NT2/D1 (cell line): Measurements from ENCODE around the gene NUP153.

ENCODE experiments used
- DNase-seq: peaks from one replicate; pipeline ENCODE4 v3.0.0-alpha.2; 2011; ENCODE audit warnings: low read depth, low spot score
- H3K27me3 ChIP-seq: 2 replicates; pipeline ENCODE4 v1.6.0; 2011; ENCODE audit warnings: mild to moderate bottlenecking; ENCODE audit not compliant: insufficient read length, insufficient read depth
- H3K36me3 ChIP-seq: 2 replicates; pipeline ENCODE4 v1.6.1; 2011; ENCODE audit warnings: mild to moderate bottlenecking, low read length, mixed read lengths; ENCODE audit not compliant: insufficient read depth, insufficient read length
- H3K4me1 ChIP-seq: 2 replicates; pipeline ENCODE4 v1.5.1; 2011; ENCODE audit not compliant: insufficient read depth, insufficient read length
- H3K4me3 ChIP-seq: 2 replicates; pipeline ENCODE4 v1.5.1; 2011; ENCODE audit warnings: low read depth; ENCODE audit not compliant: insufficient read length
- H3K9ac ChIP-seq: 2 replicates; pipeline ENCODE4 v1.6.0; 2011; ENCODE audit warnings: low read depth; ENCODE audit not compliant: insufficient read length
- H3K9me3 ChIP-seq: 2 replicates; pipeline ENCODE4 v1.5.1; 2011; ENCODE audit warnings: mild to moderate bottlenecking, low read length; ENCODE audit not compliant: insufficient read depth
- SUZ12 ChIP-seq: IDR thresholded peaks from 2 replicates; pipeline ENCODE4 v1.6.1; 2011; ENCODE audit not compliant: insufficient read length, insufficient read depth; ENCODE audit errors: extremely low read depth
- YY1 ChIP-seq: IDR thresholded peaks from 2 replicates; pipeline ENCODE4 v1.6.1; 2011; ENCODE audit not compliant: insufficient read length, insufficient read depth
- ZNF274 ChIP-seq: IDR thresholded peaks from 2 replicates; pipeline ENCODE4 v1.6.1; 2011; ENCODE audit warnings: mild to moderate bottlenecking, low read depth, low read length

Gene NUP153

DNA sequence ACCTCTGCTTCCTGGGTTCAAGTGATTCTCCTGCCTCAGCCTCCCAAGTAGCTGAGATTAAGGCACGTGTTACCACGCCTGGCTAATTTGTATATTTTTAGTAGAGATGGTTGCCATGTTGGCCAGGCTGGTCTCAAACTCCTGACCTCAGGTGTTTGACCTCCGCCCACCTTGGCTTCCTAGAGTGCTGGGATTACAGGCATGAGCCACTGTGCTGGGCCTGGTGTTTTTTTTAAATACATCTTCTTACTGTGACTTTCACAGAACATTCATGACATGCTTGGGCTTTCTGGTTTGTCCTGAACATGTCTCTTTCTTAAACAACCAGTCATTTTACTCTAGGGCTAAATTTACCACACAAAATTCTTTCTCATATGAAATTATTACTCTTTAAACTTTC lies 141.3 kb downstream of the NUP153 start:
- DNase-seq, result no peak
- no peaks in the 10 kb centered on the region for H3K36me3 ChIP-seq
- no peaks in the 10 kb centered on the region for H3K27me3 ChIP-seq
- TF ChIP-seq ZNF274, result no peak
- no peak for TF ChIP-seq SUZ12
- TF ChIP-seq YY1, result no peak
- no peak overlapping the region for H3K9ac ChIP-seq
- H3K4me1 ChIP-seq, result no peaks in the 10 kb centered on the region
- peaks cover 50% of the 10 kb centered on the region for H3K9me3 ChIP-seq
- no peak overlapping the region for H3K4me3 ChIP-seq
